SH-SY5Y (cell line): ENCODE data around the gene RPS6KA2.

ENCODE experiments used
- GATA2 ChIP-seq: IDR thresholded peaks from 2 replicates; pipeline ENCODE4 v1.6.1; 2011; ENCODE audit warnings: mild to moderate bottlenecking, low read depth, low read length
- GATA3 ChIP-seq: IDR thresholded peaks from 2 replicates; pipeline ENCODE4 v1.6.1; 2011; ENCODE audit warnings: low read depth, mild to moderate bottlenecking, low read length, moderate library complexity

DNA sequence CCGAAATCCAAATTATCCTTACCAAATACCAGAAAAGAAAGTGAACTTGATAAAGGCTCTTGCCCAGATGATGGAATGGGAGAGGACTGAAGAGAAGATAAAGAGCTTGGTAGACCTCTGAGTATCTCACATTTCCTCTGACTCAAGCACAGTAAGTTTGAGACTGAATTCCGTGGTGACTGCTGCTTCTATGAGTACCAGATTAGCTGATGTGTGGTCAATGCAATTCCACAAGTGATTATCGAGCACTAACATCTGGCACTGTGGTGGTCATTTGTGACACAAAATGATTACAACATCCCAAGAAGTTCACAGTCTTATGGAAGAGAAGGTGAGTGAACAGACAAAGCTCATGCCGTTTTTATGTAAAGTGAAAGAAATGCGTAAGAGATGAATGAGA lies 2.6 kb upstream of the RPS6KA2 start:
- TF ChIP-seq GATA2 (no peak), GATA3 (no peak)
